VCaP (cell line): Measurements from ENCODE around the gene IRX1.

Experiments used
- H3K27ac ChIP-seq: fragments of 450-650 bp; 2 replicates; pipeline ENCODE4 v1.5.1; 2017
- TF ChIP-seq, protein P1 (sequence below): fragments of 450-650 bp; conservative IDR thresholded peaks from 2 replicates; pipeline ENCODE4 v1.5.1; 2017; ENCODE audit warnings: mild to moderate bottlenecking, moderate library complexity

Gene IRX1

DNA sequence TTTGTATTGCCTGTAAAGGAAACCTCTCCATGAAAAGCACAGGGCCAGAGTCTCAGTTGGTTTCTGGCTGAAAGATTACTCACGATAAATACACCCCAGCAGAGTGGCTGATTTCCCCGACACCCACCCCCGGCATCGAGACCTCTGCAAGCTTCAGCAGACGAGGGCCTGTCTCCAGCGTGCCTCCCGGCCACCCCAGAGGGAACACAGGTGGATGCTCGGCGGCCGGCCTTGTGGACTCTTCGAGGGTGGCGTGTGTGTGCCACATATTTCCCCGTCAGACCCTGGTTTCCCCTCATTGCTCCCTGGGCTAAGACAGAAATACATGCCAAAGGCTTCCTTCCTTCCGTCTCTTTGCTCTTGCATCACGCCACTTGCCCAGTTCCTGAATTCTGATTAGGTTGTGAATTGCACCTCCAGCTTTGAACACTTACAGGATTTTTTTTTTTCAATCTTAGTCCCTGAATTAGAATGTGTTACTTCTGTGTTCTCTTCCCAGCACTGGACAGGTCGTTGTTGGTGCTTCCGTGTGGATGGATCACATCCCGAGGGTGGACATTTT, 13.6 kb downstream of the IRX1 start:
- no peak overlapping the region for H3K27ac ChIP-seq
- TF ChIP-seq, protein P1, sequence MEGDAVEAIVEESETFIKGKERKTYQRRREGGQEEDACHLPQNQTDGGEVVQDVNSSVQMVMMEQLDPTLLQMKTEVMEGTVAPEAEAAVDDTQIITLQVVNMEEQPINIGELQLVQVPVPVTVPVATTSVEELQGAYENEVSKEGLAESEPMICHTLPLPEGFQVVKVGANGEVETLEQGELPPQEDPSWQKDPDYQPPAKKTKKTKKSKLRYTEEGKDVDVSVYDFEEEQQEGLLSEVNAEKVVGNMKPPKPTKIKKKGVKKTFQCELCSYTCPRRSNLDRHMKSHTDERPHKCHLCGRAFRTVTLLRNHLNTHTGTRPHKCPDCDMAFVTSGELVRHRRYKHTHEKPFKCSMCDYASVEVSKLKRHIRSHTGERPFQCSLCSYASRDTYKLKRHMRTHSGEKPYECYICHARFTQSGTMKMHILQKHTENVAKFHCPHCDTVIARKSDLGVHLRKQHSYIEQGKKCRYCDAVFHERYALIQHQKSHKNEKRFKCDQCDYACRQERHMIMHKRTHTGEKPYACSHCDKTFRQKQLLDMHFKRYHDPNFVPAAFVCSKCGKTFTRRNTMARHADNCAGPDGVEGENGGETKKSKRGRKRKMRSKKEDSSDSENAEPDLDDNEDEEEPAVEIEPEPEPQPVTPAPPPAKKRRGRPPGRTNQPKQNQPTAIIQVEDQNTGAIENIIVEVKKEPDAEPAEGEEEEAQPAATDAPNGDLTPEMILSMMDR, result no peak

DNA sequence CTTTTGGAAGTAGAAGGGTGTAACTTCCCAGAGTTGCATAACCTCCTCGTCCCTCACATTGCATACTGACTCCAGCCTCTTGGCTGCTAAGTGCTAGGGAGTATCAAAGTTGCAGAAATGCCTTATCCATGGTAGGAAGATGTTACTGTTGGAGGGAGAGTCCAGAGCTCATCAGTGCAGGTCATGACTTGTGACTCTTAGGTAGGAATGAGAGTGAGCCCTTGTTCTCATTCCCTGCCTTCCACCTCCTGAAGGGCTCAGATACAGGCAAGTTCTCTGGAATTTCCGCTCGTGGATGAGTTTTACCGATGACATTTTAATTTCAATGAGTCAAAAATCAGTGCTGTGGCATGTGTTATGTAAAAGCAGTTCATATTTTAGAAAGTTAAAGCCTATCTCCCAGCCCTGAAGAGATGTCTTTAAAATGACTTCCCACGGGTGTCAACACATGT, 17.0 kb downstream of the IRX1 start:
- no peak overlapping the region for H3K27ac ChIP-seq
- TF ChIP-seq, protein P1, result no peak

DNA sequence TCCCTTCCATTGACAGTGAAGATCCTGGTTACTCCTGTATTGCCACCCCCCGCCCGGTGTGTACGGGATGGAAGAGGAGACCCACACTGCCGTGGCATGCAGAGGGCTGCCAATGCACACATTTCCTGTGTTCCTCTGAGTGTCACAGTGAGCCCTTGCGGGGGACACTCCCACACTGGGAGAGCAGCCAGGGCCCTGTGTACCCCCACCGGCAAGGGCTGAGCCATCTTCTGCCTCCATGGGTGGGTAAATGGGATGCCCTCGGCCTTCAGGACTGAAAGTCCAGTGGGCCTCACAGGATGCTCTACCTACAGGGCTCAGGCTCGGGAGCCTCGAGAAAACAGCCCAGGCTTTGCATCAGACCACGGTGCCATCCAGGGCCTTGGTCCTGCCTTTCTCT, 18.1 kb downstream of the IRX1 start:
- H3K27ac ChIP-seq, result no peak overlapping the region
- TF ChIP-seq, protein P1, result no peak

DNA sequence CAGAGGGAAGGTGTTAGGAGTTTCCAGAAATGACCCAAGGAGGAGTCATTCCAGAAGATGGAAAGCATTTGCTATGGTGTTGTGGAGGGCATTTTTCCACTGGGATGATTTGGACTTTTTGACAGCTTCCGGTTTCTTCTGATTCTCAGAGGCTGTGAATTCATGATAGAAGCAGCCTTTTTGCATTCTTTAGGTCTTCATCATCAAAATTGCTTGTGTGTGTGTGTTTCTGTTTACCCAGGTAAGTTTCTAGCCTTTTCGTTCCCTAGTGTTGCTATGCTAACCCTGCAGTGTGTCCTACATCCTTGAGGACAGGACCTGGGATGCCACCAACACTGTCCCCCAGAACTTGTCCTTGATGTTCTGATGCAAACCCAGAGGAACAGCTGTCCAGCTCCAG, 19.6 kb downstream of the IRX1 start:
- H3K27ac ChIP-seq, result no peak overlapping the region
- TF ChIP-seq, protein P1, result no peak

DNA sequence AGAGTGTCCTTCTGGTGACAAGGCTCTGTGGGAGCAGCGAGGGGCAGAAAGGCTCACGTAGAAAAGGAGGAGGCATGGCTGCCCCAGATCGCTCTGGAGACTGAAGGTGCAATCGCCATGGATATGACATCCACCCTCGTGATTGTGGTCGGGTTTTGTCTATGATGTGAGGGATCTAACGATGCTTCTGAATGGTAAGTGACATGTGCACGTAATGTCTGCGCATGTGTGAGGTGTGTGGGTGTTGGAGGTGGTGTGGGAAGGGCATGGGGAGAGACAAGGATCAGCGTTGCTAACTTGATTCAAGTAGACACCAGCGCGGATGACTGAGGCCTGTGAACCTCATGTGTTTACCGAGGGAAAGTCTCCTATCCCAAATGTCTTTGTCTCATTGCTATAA, 20.2 kb downstream of the IRX1 start:
- H3K27ac ChIP-seq, result no peak overlapping the region
- TF ChIP-seq, protein P1, result no peak

DNA sequence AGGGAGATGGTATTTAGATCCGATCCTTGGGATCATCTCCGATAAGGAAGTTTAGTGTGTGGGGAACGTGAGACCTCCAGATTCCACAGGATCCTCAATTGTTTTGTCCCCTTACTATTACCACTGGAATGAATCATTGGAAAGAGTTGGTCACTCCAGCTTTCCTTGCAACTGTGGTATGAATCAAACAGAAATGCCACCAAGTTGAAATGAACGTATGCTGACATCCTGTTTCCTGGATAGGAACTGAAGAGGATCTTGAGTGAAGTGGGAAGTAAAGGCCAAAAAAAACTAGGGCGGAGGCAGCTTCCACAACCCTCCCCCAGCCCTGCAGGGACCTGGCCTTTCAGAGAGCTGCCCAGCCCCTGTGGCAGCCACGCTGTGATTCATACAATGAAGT, 23.9 kb downstream of the IRX1 start:
- TF ChIP-seq, protein P1, result no peak
- no peak overlapping the region for H3K27ac ChIP-seq

DNA sequence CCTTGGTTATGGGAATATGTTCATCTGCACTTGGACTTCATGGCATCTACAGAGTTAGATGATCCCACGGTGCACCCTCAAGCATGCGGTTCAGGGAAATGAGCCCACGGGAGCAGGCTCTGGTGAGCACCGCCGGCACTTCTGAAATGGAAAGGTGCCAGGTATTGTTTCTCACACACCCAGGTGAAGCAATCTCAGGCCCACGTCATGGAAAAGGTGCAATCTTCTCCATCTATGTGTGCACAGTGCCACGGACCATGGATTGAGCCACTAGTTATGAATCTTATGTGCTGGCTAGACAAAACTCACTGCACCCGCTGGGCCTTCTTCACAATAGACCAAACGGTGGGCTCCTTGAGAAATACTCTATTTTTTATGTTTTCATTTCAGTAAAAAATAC, 27.3 kb downstream of the IRX1 start:
- TF ChIP-seq, protein P1, result no peak

DNA sequence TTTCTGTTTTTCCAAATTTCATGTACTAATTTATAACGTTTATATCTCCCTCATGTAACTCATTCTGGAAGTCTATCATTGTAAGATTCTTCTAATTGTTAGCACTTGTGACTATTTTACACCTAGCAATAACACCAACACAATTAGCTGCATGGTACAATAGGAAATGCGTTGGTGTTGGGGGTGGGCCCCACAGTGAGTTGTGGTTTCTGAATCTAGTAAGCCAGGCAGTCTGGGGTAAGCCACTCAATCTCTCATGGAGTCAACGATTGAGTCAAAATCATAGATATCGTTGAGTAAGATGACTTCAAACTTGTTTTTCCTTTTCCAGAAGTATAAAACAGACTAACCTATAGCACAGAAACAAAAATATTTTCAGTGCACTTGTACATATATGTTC, 30.0 kb downstream of the IRX1 start:
- H3K27ac ChIP-seq, result no peak overlapping the region
- TF ChIP-seq, protein P1, result no peak

More for the DNA sequence above, 27.3 kb downstream of the IRX1 start:
- H3K27ac ChIP-seq, result no peak overlapping the region
